ENCODE results near the gene TMEM223.
"Not testable (repeated sequence)": the region's sequence is repeated elsewhere in the genome, so short reads cannot be mapped to it uniquely, and the experiment has no call there.

Gene TMEM223

GRCh38 chr11:62791501-62792201, at the start of gene TMEM223:
TSS of gene TMEM223 (minus strand) at chr11:62792006. CDS start at chr11:62791994, 12 bp downstream.
- peak; percentile 89 for DNase-seq (ENCODE audit: low spot score)

- DNase-seq (ENCODE audit: low spot score) = peak; percentile 84
These were observed 49.0 kb upstream of the TMEM223 start for GRCh38 chr11:62840721-62841360.

- peak; percentile 91 for DNase-seq (ENCODE audit: low spot score)
These were observed 47.5 kb upstream of the TMEM223 start, which contains the start of gene WDR74 for GRCh38 chr11:62839050-62839945. TSS of gene WDR74 (minus strand) at chr11:62839590. CDS start at chr11:62839570, 20 bp downstream.

- DNase-seq (ENCODE audit: low spot score) = no peak
These were observed 43.5 kb upstream of the TMEM223 start for GRCh38 chr11:62835336-62835735.

GRCh38 chr11:62832336-62833234, 40.8 kb upstream of the TMEM223 start, which contains the start of gene TEX54:
TSS of gene TEX54 (minus strand) at chr11:62832841.
- DNase-seq (ENCODE audit: low spot score) = no peak

- peak; percentile 99 for DNase-seq (ENCODE audit: low spot score)
These were observed 39.9 kb upstream of the TMEM223 start, which contains the start of gene STX5 for GRCh38 chr11:62831520-62832335. TSS of gene STX5 (minus strand) at chr11:62832051. CDS start at chr11:62831243, 808 bp downstream.

- no peak for DNase-seq (ENCODE audit: low spot score)
These were observed 39.2 kb upstream of the TMEM223 start for GRCh38 chr11:62830904-62831519.

GRCh38 chr11:62828130-62828529, 36.3 kb upstream of the TMEM223 start:
- not testable (repeated sequence) for DNase-seq (ENCODE audit: low spot score)

- no peak for DNase-seq (ENCODE audit: low spot score)
These were observed 31.9 kb upstream of the TMEM223 start for GRCh38 chr11:62823677-62824076.

GRCh38 chr11:62817129-62817528, 25.3 kb upstream of the TMEM223 start:
- no peak for DNase-seq (ENCODE audit: low spot score)

- DNase-seq (ENCODE audit: low spot score) = no peak
These were observed 24.8 kb upstream of the TMEM223 start for GRCh38 chr11:62816557-62816956.

GRCh38 chr11:62811659-62812058, 19.9 kb upstream of the TMEM223 start:
- DNase-seq (ENCODE audit: low spot score) = no peak

GRCh38 chr11:62810748-62811147, 18.9 kb upstream of the TMEM223 start:
- DNase-seq (ENCODE audit: low spot score) = no peak

- no peak for DNase-seq (ENCODE audit: low spot score)
These were observed 14.9 kb upstream of the TMEM223 start for GRCh38 chr11:62806611-62807121.

GRCh38 chr11:62805961-62806441, 14.2 kb upstream of the TMEM223 start:
- DNase-seq (ENCODE audit: low spot score) = no peak

GRCh38 chr11:62805076-62805892, 13.5 kb upstream of the TMEM223 start, which contains the start of gene NXF1:
TSS of gene NXF1 (minus strand) at chr11:62805440. CDS start at chr11:62805356, 84 bp downstream.
- peak; percentile 98 for DNase-seq (ENCODE audit: low spot score)

GRCh38 chr11:62804310-62805075, 12.7 kb upstream of the TMEM223 start:
- DNase-seq (ENCODE audit: low spot score) = no peak

GRCh38 chr11:62801071-62801470, 9.3 kb upstream of the TMEM223 start:
- DNase-seq (ENCODE audit: low spot score) = no peak
